ENCODE data around the gene STRN4. TPM values are rescaled to one million over a fixed set of nuclear protein-coding genes. Genes with fewer than 3 reads are reported as not detected.

The STRN4 gene
- total RNA-seq, 4 donors from 2014 or later, result 37.7 to 73.7 (median 43.0) TPM

DNA sequence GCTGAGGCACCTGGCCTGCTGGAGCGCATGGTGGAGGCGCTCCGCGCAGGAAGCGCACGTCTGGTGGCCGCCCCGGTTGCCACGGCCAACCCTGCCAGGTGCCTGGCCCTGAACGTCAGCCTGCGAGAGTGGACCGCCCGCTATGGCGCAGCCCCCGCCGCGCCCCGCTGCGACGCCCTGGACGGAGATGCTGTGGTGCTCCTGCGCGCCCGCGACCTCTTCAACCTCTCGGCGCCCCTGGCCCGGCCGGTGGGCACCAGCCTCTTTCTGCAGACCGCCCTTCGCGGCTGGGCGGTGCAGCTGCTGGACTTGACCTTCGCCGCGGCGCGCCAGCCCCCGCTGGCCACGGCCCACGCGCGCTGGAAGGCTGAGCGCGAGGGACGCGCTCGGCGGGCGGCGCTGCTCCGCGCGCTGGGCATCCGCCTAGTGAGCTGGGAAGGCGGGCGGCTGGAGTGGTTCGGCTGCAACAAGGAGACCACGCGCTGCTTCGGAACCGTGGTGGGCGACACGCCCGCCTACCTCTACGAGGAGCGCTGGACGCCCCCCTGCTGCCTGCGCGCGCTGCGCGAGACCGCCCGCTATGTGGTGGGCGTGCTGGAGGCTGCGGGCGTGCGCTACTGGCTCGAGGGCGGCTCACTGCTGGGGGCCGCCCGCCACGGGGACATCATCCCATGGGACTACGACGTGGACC, 9.7 kb upstream of the STRN4 start:
- TF ChIP-seq, protein P1, sequence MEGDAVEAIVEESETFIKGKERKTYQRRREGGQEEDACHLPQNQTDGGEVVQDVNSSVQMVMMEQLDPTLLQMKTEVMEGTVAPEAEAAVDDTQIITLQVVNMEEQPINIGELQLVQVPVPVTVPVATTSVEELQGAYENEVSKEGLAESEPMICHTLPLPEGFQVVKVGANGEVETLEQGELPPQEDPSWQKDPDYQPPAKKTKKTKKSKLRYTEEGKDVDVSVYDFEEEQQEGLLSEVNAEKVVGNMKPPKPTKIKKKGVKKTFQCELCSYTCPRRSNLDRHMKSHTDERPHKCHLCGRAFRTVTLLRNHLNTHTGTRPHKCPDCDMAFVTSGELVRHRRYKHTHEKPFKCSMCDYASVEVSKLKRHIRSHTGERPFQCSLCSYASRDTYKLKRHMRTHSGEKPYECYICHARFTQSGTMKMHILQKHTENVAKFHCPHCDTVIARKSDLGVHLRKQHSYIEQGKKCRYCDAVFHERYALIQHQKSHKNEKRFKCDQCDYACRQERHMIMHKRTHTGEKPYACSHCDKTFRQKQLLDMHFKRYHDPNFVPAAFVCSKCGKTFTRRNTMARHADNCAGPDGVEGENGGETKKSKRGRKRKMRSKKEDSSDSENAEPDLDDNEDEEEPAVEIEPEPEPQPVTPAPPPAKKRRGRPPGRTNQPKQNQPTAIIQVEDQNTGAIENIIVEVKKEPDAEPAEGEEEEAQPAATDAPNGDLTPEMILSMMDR (IDR thresholded peaks at IDR 0.05; ENCODE audit: low read depth), result no peak

DNA sequence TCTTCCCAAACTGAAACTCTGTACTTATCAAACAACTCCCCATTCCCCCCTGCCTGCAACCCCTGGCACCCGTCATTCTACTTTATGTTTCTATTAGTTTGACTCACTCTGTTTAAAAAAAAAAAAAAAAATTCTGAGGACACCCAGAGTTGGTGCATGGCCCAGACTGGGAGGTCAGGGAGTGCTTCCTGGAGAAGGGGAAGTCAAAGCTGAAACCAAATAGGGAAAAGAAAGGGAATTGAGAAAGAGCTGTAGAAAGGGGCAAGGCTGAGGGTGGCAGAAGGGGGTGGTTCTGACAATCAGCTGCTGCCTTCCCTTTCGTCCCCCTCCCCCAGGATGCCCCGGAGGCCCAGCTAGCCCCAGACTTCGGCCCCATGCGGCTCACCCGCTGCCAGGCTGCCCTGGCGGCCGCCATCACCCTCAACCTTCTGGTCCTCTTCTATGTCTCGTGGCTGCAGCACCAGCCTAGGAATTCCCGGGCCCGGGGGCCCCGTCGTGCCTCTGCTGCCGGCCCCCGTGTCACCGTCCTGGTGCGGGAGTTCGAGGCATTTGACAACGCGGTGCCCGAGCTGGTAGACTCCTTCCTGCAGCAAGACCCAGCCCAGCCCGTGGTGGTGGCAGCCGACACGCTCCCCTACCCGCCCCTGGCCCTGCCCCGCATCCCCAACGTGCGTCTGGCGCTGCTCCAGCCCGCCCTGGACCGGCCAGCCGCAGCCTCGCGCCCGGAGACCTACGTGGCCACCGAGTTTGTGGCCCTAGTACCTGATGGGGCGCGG, 9.0 kb upstream of the STRN4 start:
- TF ChIP-seq, protein P1 (IDR thresholded peaks at IDR 0.05; ENCODE audit: low read depth), result no peak

DNA sequence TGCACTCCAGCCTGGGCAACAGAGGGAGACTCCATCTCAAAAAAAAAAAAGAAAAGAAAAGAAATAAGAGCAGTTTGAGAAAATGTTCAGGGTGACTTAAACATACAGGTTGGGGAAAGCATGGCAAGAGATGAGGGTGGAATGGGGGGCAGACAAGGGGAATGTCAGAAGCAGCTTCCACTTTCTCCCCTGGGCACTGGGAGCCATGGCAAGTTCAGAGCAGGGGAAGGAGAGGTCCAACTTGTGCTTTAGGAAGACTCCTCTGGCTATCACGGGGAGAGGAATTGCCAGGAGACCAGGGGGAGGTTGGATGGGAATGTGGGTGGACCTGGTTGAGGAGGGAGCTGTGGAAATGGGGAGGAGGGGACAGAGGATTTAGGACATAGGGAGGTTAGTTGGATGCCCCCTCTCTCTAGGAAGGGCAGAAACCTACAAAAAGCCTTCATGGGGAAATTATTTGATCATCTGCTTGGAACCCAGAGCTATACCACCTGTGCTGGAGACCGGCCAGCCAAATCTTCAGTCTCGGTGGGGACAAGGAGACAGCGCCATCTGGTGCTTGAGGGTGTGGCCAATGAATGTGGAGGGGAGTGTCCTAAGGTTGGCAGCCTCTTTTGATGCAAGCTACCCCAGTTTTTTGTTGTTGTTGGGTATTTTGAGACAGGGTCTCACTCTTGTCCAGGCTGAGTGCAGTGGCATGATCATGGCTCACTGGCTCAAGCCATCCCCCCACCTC, 7.3 kb upstream of the STRN4 start:
- TF ChIP-seq, protein P1 (IDR thresholded peaks at IDR 0.05; ENCODE audit: low read depth), result no peak

DNA sequence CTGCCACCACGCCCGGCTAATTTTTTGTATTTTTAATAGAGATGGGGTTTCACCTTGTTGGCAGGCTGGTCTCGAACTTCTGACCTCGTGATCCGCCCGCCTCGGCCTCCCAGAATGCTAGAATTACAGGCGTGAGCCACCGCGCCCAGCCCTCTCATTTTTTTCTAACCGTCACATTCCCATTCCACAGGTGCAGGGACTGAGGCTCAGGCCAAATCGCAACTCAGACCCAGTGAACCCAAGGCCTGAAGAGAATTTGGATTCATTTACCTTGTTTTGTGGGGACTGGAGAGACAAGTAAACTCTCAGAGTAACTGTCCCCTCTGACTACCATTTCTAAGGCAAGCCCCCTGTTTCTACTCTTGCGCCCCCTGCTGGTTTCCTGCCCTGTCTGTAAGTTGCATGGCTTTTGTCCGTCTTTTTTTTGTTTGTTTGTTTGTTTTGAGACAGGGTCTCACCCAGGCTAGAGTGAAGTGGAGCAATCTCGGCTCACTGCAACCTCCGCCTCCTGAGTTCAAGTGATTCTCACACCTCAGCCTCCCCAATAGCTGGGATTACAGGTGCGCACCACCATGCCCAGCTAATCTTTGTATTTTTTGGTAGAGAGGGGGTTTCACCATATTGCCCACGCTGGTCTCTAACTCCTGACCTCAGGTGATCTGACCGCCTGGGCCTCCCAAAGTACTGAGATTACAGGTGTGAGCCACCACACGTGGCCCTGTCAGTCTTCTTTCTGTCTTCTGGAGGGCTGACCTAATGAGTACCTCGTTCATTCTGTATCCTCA, 2.3 kb upstream of the STRN4 start:
- TF ChIP-seq, protein P1 (IDR thresholded peaks at IDR 0.05; ENCODE audit: low read depth), result no peak

DNA sequence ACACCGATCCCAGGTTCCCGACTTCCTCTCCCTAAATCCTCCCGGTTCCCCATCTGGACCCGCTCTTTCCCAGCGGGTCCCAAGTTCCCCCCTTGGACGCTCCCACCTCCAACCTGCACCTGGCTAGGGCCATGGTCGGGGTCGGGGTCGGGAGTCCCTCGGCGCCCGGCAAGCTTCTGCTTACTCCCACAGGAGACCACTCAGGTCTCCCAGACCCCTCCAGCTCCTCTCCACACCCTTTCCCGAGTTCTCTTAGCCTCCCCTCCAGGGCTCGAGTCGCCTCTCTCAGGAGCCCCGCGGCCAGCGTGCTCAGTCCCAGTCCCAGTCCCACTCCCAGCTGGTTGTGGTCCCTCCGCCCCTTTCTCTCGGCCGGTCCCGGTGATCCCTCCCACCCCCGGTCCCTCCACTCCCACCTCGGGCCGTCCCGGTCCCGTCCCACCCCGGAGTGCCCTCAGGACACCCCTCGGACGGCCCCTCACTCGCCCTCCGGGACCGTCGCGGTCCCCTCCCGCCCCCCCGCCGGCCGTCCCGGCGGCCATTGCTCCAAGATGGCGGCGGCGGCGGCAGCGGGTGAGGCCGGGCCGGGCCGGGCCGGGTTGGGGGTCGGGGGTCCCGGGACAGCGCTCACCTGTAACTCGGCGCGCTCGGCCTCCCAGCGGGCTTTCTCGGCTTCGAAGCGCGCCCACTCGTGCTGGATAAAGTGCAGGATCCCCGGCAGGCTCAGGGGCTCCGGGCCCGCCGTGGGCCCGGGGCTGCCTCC, 549 bp downstream of the STRN4 start, which contains the start of gene FKRP:
FKRP (plus strand) TSS at position 537 of the 760 bp plus-strand sequence. CDS start 9,394 bp downstream, outside the sequence.
- TF ChIP-seq, protein P1 (IDR thresholded peaks at IDR 0.05; ENCODE audit: low read depth), result no peak

DNA sequence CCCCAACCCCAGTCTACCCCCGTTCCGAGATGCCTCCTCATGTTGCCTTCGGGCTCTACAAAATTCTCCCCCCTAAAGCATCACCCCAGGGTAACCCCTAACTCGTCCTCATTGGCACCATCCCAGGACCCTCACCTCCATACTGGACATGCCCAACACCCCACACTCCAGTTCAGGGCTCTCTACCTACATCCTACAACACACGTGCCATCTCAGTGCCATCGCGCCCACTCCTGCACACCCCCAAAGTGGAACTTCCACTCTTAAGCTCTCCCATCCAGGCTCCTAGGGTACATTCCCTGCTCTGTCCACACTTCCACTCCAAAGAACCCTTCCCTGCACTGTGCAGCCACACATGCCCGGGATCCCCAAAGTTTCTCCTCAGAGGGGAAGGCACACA, 1.2 kb downstream of the STRN4 start:
- TF ChIP-seq, protein P1 (IDR thresholded peaks at IDR 0.05; ENCODE audit: low read depth), result no peak

Measured in subcutaneous adipose tissue (tissue), 4 donors.